ENCODE measurements around the gene ABCB1. TPM values are rescaled to one million over a fixed set of nuclear protein-coding genes. Genes with fewer than 3 reads are reported as not detected.
A peak's percentile ranks its signal among the peaks of the same experiment; 100 is the strongest.
"Not testable (repeated sequence)": the region's sequence is repeated elsewhere in the genome, so short reads cannot be mapped to it uniquely, and the experiment has no call there.

Gene ABCB1
- total RNA-seq, 1 experiment from 2014 or later = under 0.01 TPM

DNA sequence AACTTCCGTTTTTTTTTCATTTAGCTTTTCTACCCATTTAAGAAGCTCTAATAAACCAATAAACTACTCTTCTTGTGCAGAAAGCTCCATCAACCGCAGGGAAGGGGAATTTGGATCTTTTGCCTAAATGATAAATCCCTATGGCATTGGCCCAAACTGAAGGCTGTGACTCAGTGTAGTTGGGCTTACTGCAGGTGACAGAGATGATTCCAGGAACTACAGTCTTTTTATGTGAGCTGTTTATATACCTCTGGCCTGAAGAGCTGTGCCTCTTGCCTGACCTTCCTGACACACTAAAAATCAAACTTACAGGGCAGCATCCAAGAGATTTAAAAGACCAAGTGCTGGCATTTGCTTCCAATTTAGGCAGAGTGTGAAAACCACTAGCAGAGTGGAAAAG is 25.2 kb downstream of the ABCB1 start:
- DNase-seq (ENCODE audit: low read depth) = no peak

- peak; percentile 15 for DNase-seq (ENCODE audit: low read depth)
These were observed 26.1 kb downstream of the ABCB1 start for GRCh38 chr7:87574630-87575029.

GRCh38 chr7:87572513-87572912 is 28.2 kb downstream of the ABCB1 start:
- DNase-seq (ENCODE audit: low read depth) = not testable (repeated sequence)

- DNase-seq (ENCODE audit: low read depth) = peak; percentile 5
These were observed 30.5 kb downstream of the ABCB1 start for GRCh38 chr7:87570178-87570577.

GRCh38 chr7:87567052-87567451 is 33.6 kb downstream of the ABCB1 start:
- no peak for DNase-seq (ENCODE audit: low read depth)

- DNase-seq (ENCODE audit: low read depth) = no peak
These were observed 34.3 kb downstream of the ABCB1 start for GRCh38 chr7:87566311-87566900.

GRCh38 chr7:87565877-87566276 is 34.8 kb downstream of the ABCB1 start:
- no peak for DNase-seq (ENCODE audit: low read depth)

GRCh38 chr7:87564296-87564963 is 36.3 kb downstream of the ABCB1 start:
- no peak for DNase-seq (ENCODE audit: low read depth)

GRCh38 chr7:87561702-87562101 is 39.0 kb downstream of the ABCB1 start:
- DNase-seq (ENCODE audit: low read depth) = no peak

DNA sequence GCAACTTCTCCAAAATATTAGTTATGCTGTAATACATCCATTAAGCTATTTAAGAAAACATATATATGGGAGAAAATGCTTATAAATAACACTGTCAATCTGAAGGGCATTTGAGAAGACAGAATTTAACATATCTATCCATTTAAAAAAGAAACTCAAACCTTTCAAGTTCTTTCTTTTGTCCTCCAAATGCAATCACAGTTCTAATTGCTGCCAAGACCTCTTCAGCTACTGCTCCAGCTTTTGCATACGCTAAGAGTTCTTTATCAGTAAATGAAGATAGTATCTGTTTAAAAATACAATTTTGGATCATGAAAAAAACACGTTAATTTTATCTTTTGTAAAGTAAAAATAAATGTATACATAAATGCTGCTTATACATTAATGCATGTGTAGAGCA is 39.6 kb downstream of the ABCB1 start:
- DNase-seq (ENCODE audit: low read depth) = no peak

GRCh38 chr7:87552351-87552900 is 48.3 kb downstream of the ABCB1 start:
- DNase-seq (ENCODE audit: low read depth) = no peak

DNA sequence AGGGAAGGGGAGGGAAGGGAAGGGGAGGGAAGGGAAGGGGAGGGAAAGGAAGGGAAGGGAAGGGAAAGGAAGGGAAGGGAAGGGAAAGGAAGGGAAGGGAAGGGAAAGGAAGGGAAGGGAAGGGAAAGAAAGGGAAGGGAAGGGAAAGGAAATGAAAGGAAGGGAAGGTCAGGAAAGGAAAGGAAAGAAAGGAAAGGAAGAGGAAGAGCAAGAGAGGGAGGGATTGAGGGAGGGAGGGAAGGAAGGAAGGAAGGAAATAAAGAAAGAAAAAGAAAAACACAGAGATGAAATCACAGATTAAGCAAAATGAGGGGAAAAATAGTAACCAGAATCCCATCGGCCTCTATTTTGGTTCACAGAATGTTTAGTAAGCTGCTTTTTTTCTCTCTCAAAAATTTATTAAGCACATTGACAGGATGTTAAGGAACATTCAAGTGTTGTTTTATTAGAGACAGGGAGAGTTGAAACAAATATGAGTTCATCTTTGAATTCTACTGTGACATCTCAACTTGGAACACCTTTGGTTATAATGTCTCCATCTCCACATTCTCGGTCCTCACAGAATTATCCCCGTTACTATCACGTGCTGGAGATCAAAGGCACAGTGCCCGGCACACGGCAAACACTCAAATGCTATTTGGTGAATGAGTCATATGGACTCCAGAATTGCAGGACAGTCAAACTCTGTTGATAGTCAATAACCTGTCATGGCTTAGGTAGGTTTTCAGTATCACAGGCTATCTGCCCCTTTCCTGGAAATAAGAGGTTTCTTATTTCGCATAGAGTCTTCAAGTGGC is 52.4 kb downstream of the ABCB1 start:
- no peak for DNase-seq (ENCODE audit: low read depth)

GRCh38 chr7:87545760-87546159 is 54.9 kb downstream of the ABCB1 start:
- DNase-seq (ENCODE audit: low read depth) = no peak

DNA sequence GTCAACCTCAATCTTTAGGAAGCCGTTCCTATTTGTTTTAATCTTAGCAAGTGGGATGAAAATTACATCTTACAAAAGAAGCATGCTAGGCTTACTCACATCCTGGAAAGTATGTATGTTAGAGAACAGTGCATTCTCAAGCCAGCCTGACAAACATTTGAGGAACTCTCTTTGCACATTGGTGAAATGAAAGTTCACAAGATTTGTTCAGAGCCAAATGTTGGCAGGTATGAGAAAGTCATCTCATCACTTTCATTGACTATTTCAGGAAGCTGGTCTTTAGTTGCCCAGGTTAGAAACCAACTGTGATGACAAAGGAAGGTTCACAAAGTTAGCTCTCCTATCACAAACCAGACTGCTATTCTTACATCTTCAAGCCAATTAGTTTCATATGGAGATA is 57.1 kb downstream of the ABCB1 start:
- no peak for DNase-seq (ENCODE audit: low read depth)

GRCh38 chr7:87541648-87542047 is 59.0 kb downstream of the ABCB1 start:
- DNase-seq (ENCODE audit: low read depth) = no peak

DNA sequence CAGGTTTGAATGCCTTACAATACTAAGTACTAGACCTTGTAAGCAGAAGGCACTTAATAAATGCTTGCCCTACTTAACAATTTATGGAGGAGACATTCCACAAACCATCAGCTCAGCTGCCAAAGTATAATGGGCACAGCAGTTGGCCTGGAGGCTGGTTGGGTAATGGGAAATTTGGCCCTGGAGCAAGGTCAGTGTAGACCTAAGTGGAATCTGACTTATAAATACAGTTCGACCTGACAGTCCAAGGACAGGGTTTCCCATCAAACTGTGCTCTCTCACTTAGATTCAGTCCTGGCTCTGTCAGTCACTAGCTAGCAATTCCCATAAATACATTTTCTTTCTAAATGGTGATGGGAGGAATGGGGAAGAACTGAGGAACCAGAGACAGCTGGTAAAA is 62.6 kb downstream of the ABCB1 start:
- DNase-seq (ENCODE audit: low read depth) = no peak

GRCh38 chr7:87534072-87534471 is 66.6 kb downstream of the ABCB1 start:
- no peak for DNase-seq (ENCODE audit: low read depth)

- peak; percentile 1 for DNase-seq (ENCODE audit: low read depth)
These were observed 70.6 kb downstream of the ABCB1 start for GRCh38 chr7:87530126-87530525.

DNA sequence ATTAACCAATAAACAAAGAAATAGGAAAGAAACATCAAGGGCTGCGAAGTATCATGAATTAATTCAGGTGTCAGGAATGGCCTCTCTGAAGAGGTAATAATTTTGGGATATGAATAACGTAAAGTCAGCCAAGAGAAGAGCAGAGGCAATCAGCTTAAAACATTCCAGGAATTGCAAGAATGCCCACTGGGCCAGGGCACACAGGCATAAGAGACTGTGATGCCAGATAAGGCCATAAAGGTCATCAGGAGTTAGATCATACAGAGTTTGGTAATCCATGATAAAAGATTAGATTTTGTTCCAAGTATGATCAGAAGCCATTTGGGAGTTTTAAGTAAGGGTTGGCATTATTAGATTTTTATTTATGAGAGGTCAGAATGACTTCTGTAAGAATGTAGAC is 72.0 kb downstream of the ABCB1 start:
- DNase-seq (ENCODE audit: low read depth) = no peak

- DNase-seq (ENCODE audit: low read depth) = no peak
These were observed 81.9 kb downstream of the ABCB1 start for GRCh38 chr7:87518735-87519134.

DNA sequence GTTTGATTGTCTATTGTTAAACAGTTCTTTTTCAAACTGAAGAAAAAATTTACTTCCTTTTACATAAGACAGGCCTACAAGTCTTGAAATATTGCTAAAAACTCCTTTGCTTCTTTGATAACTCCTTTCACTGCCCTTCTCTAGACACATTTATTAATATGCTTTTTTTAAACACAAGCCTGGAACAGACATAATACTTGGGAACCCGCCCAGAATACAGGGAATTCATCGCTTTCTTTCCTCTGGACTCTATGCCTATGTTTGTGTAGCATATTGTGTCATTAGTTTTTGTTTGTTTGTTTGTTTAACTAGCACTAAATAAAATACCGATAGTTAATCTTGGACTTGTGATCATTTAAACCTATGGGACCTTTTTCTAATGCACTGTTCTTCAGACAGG is 82.8 kb downstream of the ABCB1 start:
- DNase-seq (ENCODE audit: low read depth) = no peak

- no peak for DNase-seq (ENCODE audit: low read depth)
These were observed 83.4 kb downstream of the ABCB1 start for GRCh38 chr7:87517136-87517815.
